ENCODE results near the gene NFIX. TPM values are rescaled to one million over a fixed set of nuclear protein-coding genes. Genes with fewer than 3 reads are reported as not detected.

NFIX gene
- total and polyA plus RNA-seq, 2 donors (not counting 1 experiment from before 2014, with no cell fraction given): 0.69 to 5.6 TPM

DNA sequence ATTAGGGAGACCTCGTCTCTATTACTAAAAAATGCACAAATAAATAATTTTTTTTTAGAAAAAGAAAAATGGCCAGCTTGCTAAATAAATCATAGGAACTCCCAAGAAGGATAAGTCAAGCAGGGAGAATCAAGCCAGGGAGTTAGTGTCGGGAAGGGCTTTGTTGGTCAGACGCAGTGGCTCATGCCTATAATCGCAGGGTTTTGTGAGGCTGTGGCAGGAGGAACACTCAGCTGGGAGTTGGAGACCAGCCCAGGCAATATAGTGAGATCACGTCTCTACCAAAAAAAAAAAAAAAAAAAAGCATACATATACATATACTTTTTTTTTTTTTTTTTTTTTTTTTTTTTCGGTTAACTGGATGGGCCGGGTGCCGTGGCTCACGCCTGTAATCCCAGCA is 131.8 kb downstream of the NFIX start:
- Histone ChIP-seq H4K20me1 (ENCODE audit: control insufficient read depth, insufficient read depth, low read length, poor library complexity, severe bottlenecking) (peaks cover 16% of the 10 kb centered on the region), H2AFZ (ENCODE audit: insufficient read depth, low read depth, low read length, poor library complexity, severe bottlenecking) (no peak overlapping the region), H3K4me3 (ENCODE audit: control extremely low read depth in 1 of 5, extremely low read depth in 1 of 5, insufficient read depth in 1 of 5, low read depth in 2 of 5, low read length in 4 of 5) (no peak overlapping the region), H3K4me1 (ENCODE audit: control insufficient read depth in 2 of 2, insufficient read depth in 2 of 2, low read length in 2 of 2) (peaks cover 0 to under 1% of the 10 kb centered on the region in 2 donors), H3K79me2 (ENCODE audit: control insufficient read depth, insufficient read depth, low read length) (peaks cover 85% of the 10 kb centered on the region), H3K36me3 (replicated peaks in 1 of 2; ENCODE audit: control extremely low read depth in 1 of 2, control insufficient read depth in 1 of 2, extremely low read depth in 1 of 2, insufficient read depth in 2 of 2, low read length in 1 of 2) (no peaks in the 10 kb centered on the region), H3K27me3 (replicated peaks in 1 of 4; ENCODE audit: control extremely low read depth in 1 of 4, control insufficient read depth in 3 of 4, insufficient read depth in 4 of 4, low read length in 3 of 4) (no peaks in the 10 kb centered on the region), H3K9me3 (ENCODE audit: control extremely low read depth in 1 of 3, control insufficient read depth in 2 of 3, insufficient read depth in 1 of 3, low read length in 2 of 3) (peaks cover 0 to 4% (median 0%) of the 10 kb centered on the region in 3 donors), H3K27ac (ENCODE audit: low read length in 2 of 2) (no peak overlapping the region), H3K4me2 (replicated peaks; ENCODE audit: low read depth, low read length, poor library complexity, severe bottlenecking) (no peak overlapping the region), H3K9ac (ENCODE audit: low read length) (no peak overlapping the region)
- intact Hi-C loops (cut with micrococcal nuclease): no loop called here
- ChIA-PET POLR2A (interaction anchor here (0.6 kb wide), 1 partner anchor 14 kb away, joined by 7 read pairs; no protein-coding TSS in a partner anchor), CTCF (interaction anchor here (1.3 to 1.6 kb wide), 3 partner anchors 149 to 462 kb away, joined by 3 to 7 read pairs (median 4); no protein-coding TSS in a partner anchor)
- H3K4me3 Mint-ChIP-seq: no peak overlapping the region
- DNase-seq (no peak), ATAC-seq (ENCODE audit: low read depth) (no peak)
- H3K27me3 Mint-ChIP-seq: no peaks in the 10 kb centered on the region
- 100% methylated on average over 1 of the region's 9 CpGs for WGBS (ENCODE audit: insufficient coverage)
- TF ChIP-seq CTCF (IDR thresholded peaks at IDR 0.05): no peak
- no peak for TF ChIP-seq EZH2 (IDR thresholded peaks at IDR 0.05; ENCODE audit: borderline replicate concordance, insufficient read depth, low read depth, low read length, poor library complexity, severe bottlenecking)
- H3K9me3 Mint-ChIP-seq (ENCODE audit: insufficient read depth): no peaks in the 10 kb centered on the region
- H3K4me1 Mint-ChIP-seq: peaks cover 14% of the 10 kb centered on the region
- H3K27ac Mint-ChIP-seq: no peak overlapping the region

DNA sequence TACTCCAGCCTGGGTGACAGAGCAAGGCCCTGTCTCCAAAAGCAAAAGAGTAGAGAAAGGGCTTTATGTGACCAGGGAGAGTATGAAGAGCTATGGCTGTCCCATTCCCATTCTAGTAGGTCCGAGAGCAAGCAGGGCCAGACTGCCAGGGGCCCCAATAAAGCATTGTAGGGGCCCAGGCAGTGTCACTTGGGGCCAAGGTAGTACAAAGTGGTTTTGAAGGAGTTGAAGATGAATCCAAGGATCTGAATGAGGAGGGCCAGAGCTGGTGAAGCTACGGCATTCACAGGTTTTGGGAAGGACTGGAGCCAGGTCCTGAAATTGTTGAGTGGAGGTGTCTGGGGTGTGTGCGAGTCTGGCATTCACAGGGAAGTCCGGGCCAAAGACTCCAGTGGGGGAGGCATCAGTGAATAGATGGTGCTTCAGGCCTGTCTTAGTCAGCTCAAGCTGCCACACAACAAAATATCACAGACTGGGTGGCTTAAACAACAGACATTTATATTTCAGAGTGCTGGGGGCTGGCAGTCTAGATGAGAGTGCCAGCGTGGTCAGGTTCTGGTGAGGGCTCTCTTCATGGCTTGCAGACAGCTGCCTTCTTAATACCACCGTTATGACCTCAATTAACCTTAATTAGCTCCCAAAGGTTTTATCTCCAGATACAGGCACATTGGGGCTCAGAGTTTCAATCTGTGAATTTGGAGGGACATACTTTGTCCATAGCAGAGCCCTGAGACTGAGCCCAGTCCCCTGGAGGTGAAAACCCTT is 132.7 kb downstream of the NFIX start:
- no peaks in the 10 kb centered on the region for H3K9me3 Mint-ChIP-seq (ENCODE audit: insufficient read depth)
- peaks cover 12% of the 10 kb centered on the region for H3K4me1 Mint-ChIP-seq
- DNase-seq (no peak), ATAC-seq (ENCODE audit: low read depth) (no peak)
- H3K4me3 Mint-ChIP-seq: no peak overlapping the region
- Histone ChIP-seq H2AFZ (ENCODE audit: insufficient read depth, low read depth, low read length, poor library complexity, severe bottlenecking) (no peak overlapping the region), H3K4me2 (replicated peaks; ENCODE audit: low read depth, low read length, poor library complexity, severe bottlenecking) (no peak overlapping the region), H3K4me3 (ENCODE audit: control extremely low read depth in 1 of 5, extremely low read depth in 1 of 5, insufficient read depth in 1 of 5, low read depth in 2 of 5, low read length in 4 of 5) (no peak overlapping the region), H3K9me3 (ENCODE audit: control extremely low read depth in 1 of 3, control insufficient read depth in 2 of 3, insufficient read depth in 1 of 3, low read length in 2 of 3) (no peaks in the 10 kb centered on the region), H3K9ac (ENCODE audit: low read length) (no peak overlapping the region), H3K27me3 (replicated peaks in 1 of 4; ENCODE audit: control extremely low read depth in 1 of 4, control insufficient read depth in 3 of 4, insufficient read depth in 4 of 4, low read length in 3 of 4) (no peaks in the 10 kb centered on the region), H3K79me2 (ENCODE audit: control insufficient read depth, insufficient read depth, low read length) (peaks cover 82% of the 10 kb centered on the region), H4K20me1 (ENCODE audit: control insufficient read depth, insufficient read depth, low read length, poor library complexity, severe bottlenecking) (peaks cover 8% of the 10 kb centered on the region), H3K27ac (ENCODE audit: low read length in 2 of 2) (no peak overlapping the region), H3K4me1 (ENCODE audit: control insufficient read depth in 2 of 2, insufficient read depth in 2 of 2, low read length in 2 of 2) (no peaks in the 10 kb centered on the region), H3K36me3 (replicated peaks in 1 of 2; ENCODE audit: control extremely low read depth in 1 of 2, control insufficient read depth in 1 of 2, extremely low read depth in 1 of 2, insufficient read depth in 2 of 2, low read length in 1 of 2) (no peaks in the 10 kb centered on the region)
- intact Hi-C loops (cut with micrococcal nuclease): no loop called here
- no peak for TF ChIP-seq CTCF (IDR thresholded peaks at IDR 0.05)
- WGBS (ENCODE audit: insufficient coverage): 100% methylated on average over 3 of the region's 6 CpGs
- H3K27me3 Mint-ChIP-seq: no peaks in the 10 kb centered on the region
- CTCF ChIA-PET: interaction anchor here (0.6 to 1.6 kb wide), 4 partner anchors 126 to 461 kb away, joined by 3 to 7 read pairs (median 4); no protein-coding TSS in a partner anchor
- POLR2A ChIA-PET: no interaction called here
- H3K27ac Mint-ChIP-seq: no peak overlapping the region
